ENCODE results near the gene GUCY1A1.

GUCY1A1 gene

GRCh38 chr4:155681886-155682285 lies 15.2 kb downstream of the GUCY1A1 start:
- H3K27ac ChIP-seq, result peak overlapping the region; percentile 46 to 53
- no peak for DNase-seq (ENCODE audit: low spot score)
- TF ChIP-seq CTCF (IDR thresholded peaks at IDR 0.05), result no peak
- peak overlapping the region; percentile 25 for H3K4me3 ChIP-seq

GRCh38 chr4:155684423-155684822 lies 17.8 kb downstream of the GUCY1A1 start:
- no peak for TF ChIP-seq CTCF (IDR thresholded peaks at IDR 0.05)
- DNase-seq (ENCODE audit: low spot score), result no peak
- Histone ChIP-seq H3K4me3 (no peak overlapping the region), H3K27ac (peak overlapping the region in 1 of 2 donors; percentile 3)

- TF ChIP-seq CTCF (IDR thresholded peaks at IDR 0.05), result no peak
- H3K27ac ChIP-seq, result peak overlapping the region in 1 of 2 donors; percentile 3
- DNase-seq (ENCODE audit: low spot score), result no peak
- H3K4me3 ChIP-seq, result no peak overlapping the region
Measured at GRCh38 chr4:155684892-155685541, 18.4 kb downstream of the GUCY1A1 start.

- H3K4me3 ChIP-seq, result no peak overlapping the region
- H3K27ac ChIP-seq, result no peak overlapping the region
- no peak for DNase-seq (ENCODE audit: low spot score)
- no peak for TF ChIP-seq CTCF (IDR thresholded peaks at IDR 0.05)
Measured at GRCh38 chr4:155687380-155687982, 20.8 kb downstream of the GUCY1A1 start.

GRCh38 chr4:155688211-155688610 lies 21.6 kb downstream of the GUCY1A1 start:
- TF ChIP-seq CTCF (IDR thresholded peaks at IDR 0.05), result no peak
- no peak for DNase-seq (ENCODE audit: low spot score)
- Histone ChIP-seq H3K27ac (no peak overlapping the region), H3K4me3 (no peak overlapping the region)

- H3K4me3 ChIP-seq, result peak overlapping the region; percentile 12
- no peak for TF ChIP-seq CTCF (IDR thresholded peaks at IDR 0.05)
- no peak for DNase-seq (ENCODE audit: low spot score)
Measured at GRCh38 chr4:155688860-155689259, 22.2 kb downstream of the GUCY1A1 start.

More at GRCh38 chr4:155688860-155689259, 22.2 kb downstream of the GUCY1A1 start:
- H3K27ac ChIP-seq, result peak overlapping the region in 1 of 2 donors; percentile 5
